ENCODE data around the gene RALGAPA2. TPM values are rescaled to one million over a fixed set of nuclear protein-coding genes. Genes with fewer than 3 reads are reported as not detected.
A peak's percentile ranks its signal among the peaks of the same experiment; 100 is the strongest.

The RALGAPA2 gene
- total and polyA plus RNA-seq, 2 donors from 2014 or later, result 5.9 to 66.7 TPM

DNA sequence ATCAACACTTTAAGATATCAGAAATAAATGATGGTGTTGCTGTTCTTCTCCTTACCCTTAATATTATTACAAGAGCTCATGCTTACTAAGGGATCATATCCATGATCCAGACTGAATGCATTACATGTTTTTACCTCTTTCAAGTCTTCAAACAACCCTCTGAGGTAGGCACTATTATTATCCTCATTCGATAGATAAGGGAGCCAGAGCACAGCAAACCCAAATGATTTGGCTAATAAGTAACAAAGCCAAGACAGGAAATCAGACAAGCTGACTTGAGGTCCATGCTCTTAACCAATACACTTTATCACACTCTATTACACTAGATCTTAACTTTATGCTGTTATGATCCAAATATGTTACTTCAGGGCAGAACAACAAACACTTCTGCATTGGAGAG, 145.9 kb downstream of the RALGAPA2 start:
- TF ChIP-seq, protein P1, sequence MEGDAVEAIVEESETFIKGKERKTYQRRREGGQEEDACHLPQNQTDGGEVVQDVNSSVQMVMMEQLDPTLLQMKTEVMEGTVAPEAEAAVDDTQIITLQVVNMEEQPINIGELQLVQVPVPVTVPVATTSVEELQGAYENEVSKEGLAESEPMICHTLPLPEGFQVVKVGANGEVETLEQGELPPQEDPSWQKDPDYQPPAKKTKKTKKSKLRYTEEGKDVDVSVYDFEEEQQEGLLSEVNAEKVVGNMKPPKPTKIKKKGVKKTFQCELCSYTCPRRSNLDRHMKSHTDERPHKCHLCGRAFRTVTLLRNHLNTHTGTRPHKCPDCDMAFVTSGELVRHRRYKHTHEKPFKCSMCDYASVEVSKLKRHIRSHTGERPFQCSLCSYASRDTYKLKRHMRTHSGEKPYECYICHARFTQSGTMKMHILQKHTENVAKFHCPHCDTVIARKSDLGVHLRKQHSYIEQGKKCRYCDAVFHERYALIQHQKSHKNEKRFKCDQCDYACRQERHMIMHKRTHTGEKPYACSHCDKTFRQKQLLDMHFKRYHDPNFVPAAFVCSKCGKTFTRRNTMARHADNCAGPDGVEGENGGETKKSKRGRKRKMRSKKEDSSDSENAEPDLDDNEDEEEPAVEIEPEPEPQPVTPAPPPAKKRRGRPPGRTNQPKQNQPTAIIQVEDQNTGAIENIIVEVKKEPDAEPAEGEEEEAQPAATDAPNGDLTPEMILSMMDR (IDR thresholded peaks at IDR 0.05; ENCODE audit: borderline replicate concordance, extremely low read depth, insufficient read depth), result no peak
- no peak overlapping the region for H3K27ac ChIP-seq (ENCODE audit: low read depth in 2 of 2, low read length in 2 of 2)
- FAIRE-seq (no peak), DNase-seq (no peak)
- H3K4me1 ChIP-seq (ENCODE audit: control insufficient read depth in 2 of 3, insufficient read depth in 2 of 3, low read depth in 1 of 3, low read length in 3 of 3), result no peaks in the 10 kb centered on the region
- intact Hi-C loops (cut with DNase I), result no loop called here
- H3K4me3 ChIP-seq (ENCODE audit: low read length in 3 of 3), result no peak overlapping the region
- peaks cover 0 to 7% (median 0%) of the 10 kb centered on the region in 3 donors for H3K36me3 ChIP-seq (ENCODE audit: control insufficient read depth in 2 of 3, insufficient read depth in 3 of 3, low read length in 3 of 3)
- no peak overlapping the region for H3K9ac ChIP-seq (ENCODE audit: low read length in 3 of 3)
- H3K9me3 ChIP-seq (ENCODE audit: control insufficient read depth in 2 of 3, insufficient read depth in 1 of 3, low read length in 3 of 3), result no peaks in the 10 kb centered on the region
- H3K27me3 ChIP-seq (ENCODE audit: control insufficient read depth, insufficient read depth, low read length), result no peaks in the 10 kb centered on the region

DNA sequence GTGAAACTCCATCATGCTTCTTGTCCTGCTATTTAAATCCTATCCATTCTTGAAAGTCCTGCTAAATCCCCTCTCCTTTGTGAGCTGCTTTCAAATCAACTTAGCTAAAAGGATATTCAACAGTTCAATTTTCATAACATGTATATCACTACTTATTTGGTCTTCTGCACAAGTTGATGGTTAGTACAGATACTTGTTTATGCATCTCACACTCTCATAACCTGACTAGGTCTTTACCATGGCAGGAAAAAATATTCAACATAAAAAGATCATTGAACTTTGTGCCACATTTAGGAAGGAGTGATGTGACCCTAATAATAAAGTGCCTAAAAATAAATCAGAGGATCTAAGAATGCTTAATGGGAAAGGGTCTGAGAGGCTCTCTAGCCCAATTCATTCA, 148.2 kb downstream of the RALGAPA2 start:
- Histone ChIP-seq H3K27ac (ENCODE audit: low read depth in 2 of 2, low read length in 2 of 2) (no peak overlapping the region), H3K9ac (ENCODE audit: low read length in 3 of 3) (no peak overlapping the region), H3K4me1 (ENCODE audit: control insufficient read depth in 2 of 3, insufficient read depth in 2 of 3, low read depth in 1 of 3, low read length in 3 of 3) (no peaks in the 10 kb centered on the region), H3K4me3 (ENCODE audit: low read length in 3 of 3) (no peak overlapping the region), H3K36me3 (ENCODE audit: control insufficient read depth in 2 of 3, insufficient read depth in 3 of 3, low read length in 3 of 3) (peaks cover 0 to 2% (median 0%) of the 10 kb centered on the region in 3 donors), H3K27me3 (ENCODE audit: control insufficient read depth, insufficient read depth, low read length) (no peaks in the 10 kb centered on the region), H3K9me3 (ENCODE audit: control insufficient read depth in 2 of 3, insufficient read depth in 1 of 3, low read length in 3 of 3) (no peaks in the 10 kb centered on the region)
- intact Hi-C loops (cut with DNase I), result no loop called here
- DNase-seq (no peak), FAIRE-seq (no peak)
- TF ChIP-seq, protein P1 (IDR thresholded peaks at IDR 0.05; ENCODE audit: borderline replicate concordance, extremely low read depth, insufficient read depth), result no peak

GRCh38 chr20:20562507-20562906, 149.9 kb downstream of the RALGAPA2 start:
- no peak overlapping the region for H3K27ac ChIP-seq (ENCODE audit: low read depth in 2 of 2, low read length in 2 of 2)
- no peak overlapping the region for H3K9ac ChIP-seq (ENCODE audit: low read length in 3 of 3)
- no peaks in the 10 kb centered on the region for H3K9me3 ChIP-seq (ENCODE audit: control insufficient read depth in 2 of 3, insufficient read depth in 1 of 3, low read length in 3 of 3)
- TF ChIP-seq, protein P1 (IDR thresholded peaks at IDR 0.05; ENCODE audit: borderline replicate concordance, extremely low read depth, insufficient read depth), result no peak
- H3K36me3 ChIP-seq (ENCODE audit: control insufficient read depth in 2 of 3, insufficient read depth in 3 of 3, low read length in 3 of 3), result peaks cover 0 to 2% (median 0%) of the 10 kb centered on the region in 3 donors
- intact Hi-C loops (cut with DNase I), result no loop called here
- DNase-seq (peak in 1 of 5 donors; percentile 22), FAIRE-seq (no peak)
- no peaks in the 10 kb centered on the region for H3K27me3 ChIP-seq (ENCODE audit: control insufficient read depth, insufficient read depth, low read length)
- H3K4me1 ChIP-seq (ENCODE audit: control insufficient read depth in 2 of 3, insufficient read depth in 2 of 3, low read depth in 1 of 3, low read length in 3 of 3), result no peaks in the 10 kb centered on the region
- H3K4me3 ChIP-seq (ENCODE audit: low read length in 3 of 3), result no peak overlapping the region

DNA sequence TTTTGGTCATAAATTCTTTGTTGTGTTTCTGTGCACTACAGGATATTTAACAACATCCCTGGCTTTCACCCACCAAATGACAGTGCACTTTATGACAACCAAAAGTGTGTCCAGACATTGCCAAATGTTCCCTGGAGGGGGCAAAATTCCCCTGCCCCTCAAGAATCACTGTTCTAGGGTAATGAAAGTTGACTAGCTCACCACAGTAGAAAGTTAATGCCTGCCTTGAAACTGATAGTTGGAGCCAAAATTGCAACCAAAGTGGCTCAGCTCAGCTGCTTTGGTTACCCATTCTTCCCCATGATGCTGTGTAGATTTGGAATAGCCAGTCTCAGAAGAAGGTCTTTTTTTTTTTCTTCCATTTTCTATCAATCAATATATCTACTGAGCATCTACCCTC, 150.6 kb downstream of the RALGAPA2 start:
- intact Hi-C loops (cut with DNase I), result no loop called here

More for the DNA sequence above, 150.6 kb downstream of the RALGAPA2 start:
- no peak overlapping the region for H3K27ac ChIP-seq (ENCODE audit: low read depth in 2 of 2, low read length in 2 of 2)
- no peaks in the 10 kb centered on the region for H3K27me3 ChIP-seq (ENCODE audit: control insufficient read depth, insufficient read depth, low read length)
- H3K9me3 ChIP-seq (ENCODE audit: control insufficient read depth in 2 of 3, insufficient read depth in 1 of 3, low read length in 3 of 3), result no peaks in the 10 kb centered on the region
- no peak overlapping the region for H3K4me3 ChIP-seq (ENCODE audit: low read length in 3 of 3)
- peaks cover 0 to 2% (median 0%) of the 10 kb centered on the region in 3 donors for H3K36me3 ChIP-seq (ENCODE audit: control insufficient read depth in 2 of 3, insufficient read depth in 3 of 3, low read length in 3 of 3)
- TF ChIP-seq, protein P1 (IDR thresholded peaks at IDR 0.05; ENCODE audit: borderline replicate concordance, extremely low read depth, insufficient read depth), result no peak
- FAIRE-seq, result no peak
- no peaks in the 10 kb centered on the region for H3K4me1 ChIP-seq (ENCODE audit: control insufficient read depth in 2 of 3, insufficient read depth in 2 of 3, low read depth in 1 of 3, low read length in 3 of 3)
- DNase-seq, result no peak
- no peak overlapping the region for H3K9ac ChIP-seq (ENCODE audit: low read length in 3 of 3)

Measured in kidney (tissue), 14 donors.